Right renal pelvis (tissue), 4 donors: ENCODE measurements around the gene SPTBN1. TPM values are rescaled to one million over a fixed set of nuclear protein-coding genes. Genes with fewer than 3 reads are reported as not detected.
"Not testable (repeated sequence)": the region's sequence is repeated elsewhere in the genome, so short reads cannot be mapped to it uniquely, and the experiment has no call there.

ENCODE experiments used
- DNase-seq, 4 donors: peaks; one replicate each; pipeline ENCODE4 v3.0.0-alpha.2; 2013; ENCODE audit warnings: low read depth in 4 of 4, low spot score in 3 of 4, missing footprints in 1 of 4
- polyA plus RNA-seq, 4 donors: library from polyadenylated mRNA; unstranded; fragments of 120-200 nt; gene quantifications; one replicate each; pipeline ENCODE4 v1.2.1, GENCODE V29; 2013; ENCODE audit not compliant: insufficient read length in 4 of 4

The SPTBN1 gene
- polyA plus RNA-seq, 4 donors, result 224 to 243 (median 228) TPM

GRCh38 chr2:54680397-54681041, 224.4 kb downstream of the SPTBN1 start:
- DNase-seq, result no peak

DNA sequence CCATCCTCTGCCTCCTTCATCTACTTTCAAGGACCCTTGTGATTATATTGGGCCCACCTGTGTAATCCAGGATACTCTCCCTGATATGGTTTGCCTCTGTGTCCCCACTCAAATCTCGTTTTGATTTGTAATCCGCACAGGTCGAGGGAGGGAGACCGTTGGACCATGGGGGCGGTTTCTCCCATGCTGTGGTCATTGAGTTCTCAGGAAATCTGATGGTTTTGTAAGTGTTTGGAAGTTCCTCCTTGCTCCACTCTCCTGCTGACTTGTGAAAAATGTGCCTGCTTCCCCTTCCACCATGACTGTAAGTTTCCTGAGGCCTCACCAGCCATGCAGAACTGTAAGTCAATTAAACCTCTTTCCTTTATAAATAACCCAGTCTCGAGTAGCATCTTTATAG, 225.3 kb downstream of the SPTBN1 start:
- DNase-seq, result no peak

DNA sequence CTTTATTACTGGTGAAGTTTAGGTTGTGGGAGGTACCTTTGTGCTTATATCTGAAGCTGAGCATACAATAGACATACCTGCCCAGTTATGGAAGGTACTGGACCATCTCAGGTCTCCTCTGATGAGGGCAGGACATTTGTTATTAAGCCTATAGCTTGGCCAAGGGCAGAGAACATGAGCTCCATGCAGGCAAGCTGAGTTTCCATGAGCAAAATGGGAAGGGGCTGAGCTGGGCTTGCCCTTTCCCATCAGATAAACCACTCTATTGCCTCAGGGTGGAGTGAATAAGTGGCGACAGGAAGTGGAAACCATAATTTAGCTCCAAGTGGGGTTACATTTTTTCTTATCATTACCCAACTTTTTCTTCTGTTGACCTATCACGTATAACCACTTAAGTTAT, 227.5 kb downstream of the SPTBN1 start:
- DNase-seq, result no peak

GRCh38 chr2:54685263-54685775, 229.2 kb downstream of the SPTBN1 start:
- no peak for DNase-seq

GRCh38 chr2:54687595-54688152, 231.5 kb downstream of the SPTBN1 start:
- DNase-seq, result no peak

- DNase-seq, result no peak
Observed at GRCh38 chr2:54691445-54692135, 235.5 kb downstream of the SPTBN1 start.

- no peak for DNase-seq
Observed at GRCh38 chr2:54692556-54692955, 236.4 kb downstream of the SPTBN1 start.

DNA sequence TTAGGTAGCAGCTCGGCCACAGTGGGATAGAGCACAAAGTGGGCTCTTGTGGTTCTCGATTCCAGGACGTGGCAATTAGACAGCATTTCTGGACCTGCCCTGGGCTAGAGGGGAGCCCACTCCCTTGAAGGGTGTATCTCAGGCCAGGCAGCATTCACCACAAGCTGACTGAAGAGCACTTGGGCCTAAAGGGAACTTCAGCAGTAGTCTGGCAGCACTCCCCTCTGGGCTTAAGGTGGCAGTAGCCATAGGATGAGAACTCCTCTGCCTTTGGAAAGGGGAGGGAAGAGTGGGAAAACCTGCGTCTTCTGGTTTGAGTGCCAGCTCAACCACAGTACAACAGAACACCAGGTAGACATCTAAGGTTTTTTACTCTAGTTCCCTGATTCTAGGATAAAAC, 239.3 kb downstream of the SPTBN1 start:
- DNase-seq, result no peak

GRCh38 chr2:54697934-54698333, 241.8 kb downstream of the SPTBN1 start:
- no peak for DNase-seq

GRCh38 chr2:54698926-54699325, 242.8 kb downstream of the SPTBN1 start:
- not testable (repeated sequence) for DNase-seq

GRCh38 chr2:54699665-54700064, 243.5 kb downstream of the SPTBN1 start:
- no peak for DNase-seq

DNA sequence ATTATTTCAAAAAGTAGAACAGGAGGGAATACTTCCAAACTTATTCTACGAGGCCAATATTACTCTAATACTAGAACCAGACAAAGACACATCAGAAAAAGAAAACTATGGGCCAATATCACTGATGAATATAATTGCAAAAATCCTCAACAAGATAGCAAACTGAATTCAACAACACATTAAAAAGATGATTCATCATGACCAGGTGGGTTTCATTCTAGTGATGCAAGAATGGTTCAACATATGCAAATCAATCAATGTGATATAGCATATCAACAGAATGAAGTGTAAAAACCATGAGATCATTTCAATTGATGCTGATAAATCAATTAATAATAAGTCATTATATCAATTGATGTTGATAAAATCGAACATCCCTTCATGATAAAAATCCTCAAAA, 244.9 kb downstream of the SPTBN1 start:
- DNase-seq, result no peak

DNA sequence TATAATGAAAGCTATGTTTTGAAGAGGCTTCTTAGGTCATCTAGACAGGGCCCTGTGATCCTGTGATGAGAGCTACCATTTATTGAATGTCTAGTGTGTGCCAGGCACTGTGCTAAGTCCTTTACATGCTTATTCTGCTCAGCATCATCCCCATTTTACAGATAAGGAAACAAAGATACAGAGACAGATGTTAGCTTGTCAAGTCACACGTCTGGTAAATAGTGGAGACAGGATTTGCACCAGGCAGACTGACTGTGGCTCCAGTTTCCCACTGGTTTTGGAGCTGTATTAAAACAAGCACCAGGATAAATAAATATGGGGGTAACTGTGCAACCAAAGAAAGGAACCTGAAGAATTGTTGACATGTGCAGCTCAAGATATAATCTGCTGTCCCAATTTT, 248.1 kb downstream of the SPTBN1 start:
- no peak for DNase-seq

DNA sequence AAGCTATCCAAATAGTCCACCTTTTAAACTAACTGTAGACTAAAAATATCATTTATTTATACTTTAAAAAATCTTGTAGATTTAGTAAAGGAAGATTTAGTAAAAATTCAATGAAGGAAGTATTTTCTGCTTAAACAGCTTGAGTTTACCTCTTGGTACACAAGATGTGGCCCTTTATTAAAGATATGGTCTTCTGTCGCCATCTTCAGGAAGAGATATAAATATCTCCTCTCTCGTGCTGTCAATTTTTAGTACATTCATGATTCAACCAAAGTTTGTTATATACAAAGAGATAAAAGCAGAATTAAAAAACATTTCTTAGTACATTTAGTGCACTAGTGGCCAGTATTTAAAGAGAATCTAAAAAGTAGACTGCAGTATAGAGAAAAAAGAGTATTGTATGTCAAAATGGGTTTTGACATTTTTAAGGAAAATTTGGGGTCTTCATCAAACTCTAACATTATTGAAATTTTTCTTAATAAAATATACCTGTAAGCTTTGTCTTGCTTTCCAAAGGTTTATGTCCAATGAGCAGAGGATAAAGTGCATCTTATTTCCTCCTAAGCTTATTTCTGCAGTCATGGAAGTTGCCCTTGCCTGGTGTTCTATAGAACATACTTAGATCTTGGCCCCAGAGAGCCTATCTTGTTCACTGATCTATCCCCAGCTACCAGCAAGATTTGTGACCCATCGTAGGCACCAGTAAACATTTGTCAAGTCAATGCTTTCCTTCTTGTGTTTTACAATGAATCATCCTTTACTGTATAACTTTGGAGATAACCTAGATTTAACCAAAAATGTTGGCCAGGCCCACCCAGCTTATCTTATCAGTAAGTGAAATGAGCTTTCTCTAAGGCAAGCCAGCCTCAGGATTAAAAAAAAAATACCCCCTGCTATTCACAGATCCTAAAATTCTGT, 248.8 kb downstream of the SPTBN1 start:
- peak in 2 of 4 donors; percentile 23 to 55 for DNase-seq

GRCh38 chr2:54706622-54707021, 250.5 kb downstream of the SPTBN1 start:
- DNase-seq, result no peak

- DNase-seq, result peak in 2 of 4 donors; percentile 22 to 37
Observed at GRCh38 chr2:54708584-54709335, 252.6 kb downstream of the SPTBN1 start.

DNA sequence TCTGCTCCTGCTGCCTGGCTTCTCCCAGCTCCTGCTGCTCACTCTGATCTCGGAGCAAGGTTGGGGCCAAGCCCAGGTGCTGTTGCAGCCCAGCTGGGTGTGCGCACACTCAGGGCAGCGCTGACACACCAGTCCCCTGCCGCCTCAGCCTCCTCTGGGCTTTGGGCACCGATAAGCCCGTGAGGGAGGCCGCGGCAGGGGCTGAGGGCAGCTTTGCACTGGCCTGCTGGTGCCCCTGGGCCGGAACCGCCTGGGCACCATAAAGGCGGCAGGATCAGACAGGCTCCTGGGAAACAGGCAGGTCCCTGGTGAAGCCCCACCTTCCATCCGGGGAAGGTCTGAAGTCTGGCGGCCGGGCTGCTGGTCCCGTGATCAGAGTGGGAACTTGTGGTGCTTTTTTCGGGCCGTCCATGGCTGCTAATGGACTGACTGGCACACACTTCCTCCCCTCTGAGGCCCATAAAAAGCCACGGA, 253.2 kb downstream of the SPTBN1 start:
- peak in 2 of 4 donors; percentile 20 to 26 for DNase-seq

- DNase-seq, result no peak
Observed at GRCh38 chr2:54710216-54710615, 254.1 kb downstream of the SPTBN1 start.

GRCh38 chr2:54712516-54712915, 256.4 kb downstream of the SPTBN1 start:
- no peak for DNase-seq

DNA sequence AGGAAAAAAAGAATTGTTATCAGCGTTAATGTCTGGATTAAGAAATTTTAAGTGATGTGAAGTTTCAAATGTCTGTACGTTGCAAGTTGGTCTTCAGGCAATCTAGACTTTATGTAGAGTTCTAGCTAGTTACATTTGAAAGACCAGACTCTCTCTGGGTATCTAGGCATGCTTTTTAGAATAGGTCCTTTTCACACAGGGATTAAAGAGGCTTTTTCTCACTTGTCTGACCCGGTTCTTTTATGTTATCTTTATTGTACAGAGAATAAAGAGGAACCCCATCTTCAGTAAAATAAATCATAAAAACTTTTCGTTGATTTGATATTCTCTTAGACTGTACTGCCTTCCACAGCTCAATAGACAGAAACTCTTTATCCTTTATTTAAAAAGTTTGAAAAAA, 258.9 kb downstream of the SPTBN1 start:
- no peak for DNase-seq
